Adrenal gland (tissue), 12 donors: Measurements from ENCODE around the gene FAM184B. TPM values are rescaled to one million over a fixed set of nuclear protein-coding genes. Genes with fewer than 3 reads are reported as not detected.

Source experiments
- DNase-seq, 7 donors: peaks; one replicate each; pipeline ENCODE4 v3.0.0-alpha.2; 2019 to 2020
- H3K27ac ChIP-seq, 5 donors: fragments of 200-600 bp; sonication (generic) in 4 of 5; 1 replicate in 3 of 5; 2 replicates in 2 of 5; pipeline versions ENCODE4 v1.5.1 to v1.8.0; 2016 to 2020; ENCODE audit warnings: mild to moderate bottlenecking in 1 of 5
- H3K27me3 ChIP-seq: fragments of 200-600 bp; 2 replicates; pipeline ENCODE4 v1.8.0; 2021
- H3K36me3 ChIP-seq, 2 donors: fragments of 200-600 bp; replicated peaks in 1 of 2; 1 replicate in 1 of 2; 2 replicates in 1 of 2; pipeline versions ENCODE4 v1.5.1 to v1.8.0; 2018 to 2022
- H3K4me1 ChIP-seq, 2 donors: fragments of 200-600 bp; replicated peaks in 1 of 2; 1 replicate in 1 of 2; 2 replicates in 1 of 2; pipeline versions ENCODE4 v1.5.1 to v1.8.0; 2018 to 2021
- H3K4me3 ChIP-seq, 4 donors: fragments of 200-600 bp; sonication (generic) in 3 of 4; one replicate each; pipeline ENCODE4 v1.5.1; 2016 to 2018
- H3K9me3 ChIP-seq, 3 donors: fragments of 200-600 bp; sonication (generic) in 1 of 3; replicated peaks in 1 of 3; 1 replicate in 2 of 3; 2 replicates in 1 of 3; pipeline versions ENCODE4 v1.5.1 to v1.8.0; 2016 to 2021
- CTCF ChIP-seq, 6 experiments: fragments of 450-650 bp in 4 of 6; fragments of 200-600 bp in 2 of 6; sonication (generic) in 1 of 6; IDR thresholded peaks; 1 replicate in 5 of 6; 2 replicates in 1 of 6; pipeline versions ENCODE4 v1.5.1 to v1.8.0; 2016 to 2021; ENCODE audit warnings: antibody characterized with exemption in 6 of 6, mild to moderate bottlenecking in 2 of 6, moderate library complexity in 1 of 6
- POLR2A ChIP-seq, 2 donors: fragments of 450-650 bp; IDR thresholded peaks; one replicate each; pipeline ENCODE4 v1.6.1; 2017; ENCODE audit warnings: antibody characterized with exemption in 2 of 2, mild to moderate bottlenecking in 2 of 2, moderate library complexity in 1 of 2
- WGBS, 4 donors: extraction: QIAGEN DNeasy Blood & Tissue Kit in 2 of 4; methylation state at CpG; one replicate each; pipeline versions ENCODE4 v1.1.5 to v1.1.7; 2013 to 2017; 5-methylcytosine and 5-hydroxymethylcytosine counted together
- intact Hi-C, 2 donors: fragments of 100-400 bp; cut with DNase I; formaldehyde crosslinking; loops; one replicate each; pipeline versions ENCODE4 v1.14.1 to v1.15.0; 2022 to 2023
- polyA plus RNA-seq, 3 donors: library from polyadenylated mRNA; stranded (reverse); fragments of 200-250 nt in 2 of 3; fragments of 350-450 nt in 1 of 3; fragmentation: Illumina TruSeq in 1 of 3; extraction: RNeasy Lipid Tissue Mini Kit (QIAGEN cat#74804) in 1 of 3; gene quantifications; one replicate each; pipeline ENCODE4 v1.2.3, GENCODE V29; 2013 to 2014
- total RNA-seq, 9 donors: library from RNA; depleted of rRNA in 4 of 9; stranded (reverse); fragments of >200 nt in 4 of 9; fragments of 120-200 nt in 1 of 9; fragmentation: NEBNext Ultra II Directional in 1 of 9; extraction: Animal tissue kit (Norgen Biotek cat#: 25700) in 1 of 9; gene quantifications; one replicate each; pipeline versions ENCODE4 v1.1.0 to v1.2.4, GENCODE V29; 2013 to 2023
- donor health status: healthy with polysubstance abuse.
- donor health status: Bipolar disorder and iron deficiency.
- donor health status: DM: yes; HTN: yes; CAD: no.
- donor health status: DM: no; HTN: no; CAD: no.
- donor health status: DM: no; HTN: no; CAD: no.
- donor health status: DM: yes; HTN: yes; CAD: no.

Gene FAM184B
- total and polyA plus RNA-seq, 12 donors = under 0.01 to 0.17 (median 0.08) TPM; not detected in 5

GRCh38 chr4:17707671-17708070 lies 73.8 kb downstream of the FAM184B start:
- DNase-seq = no peak
- intact Hi-C loops = no loop called here
- H3K9me3 ChIP-seq = no peaks in the 10 kb centered on the region
- H3K4me1 ChIP-seq = no peaks in the 10 kb centered on the region
- H3K27ac ChIP-seq = no peak overlapping the region
- 56 to 77% (median 71%) methylated on average over 2 of the region's 2 CpGs for WGBS, 4 donors
- H3K4me3 ChIP-seq = no peak overlapping the region
- H3K27me3 ChIP-seq = no peaks in the 10 kb centered on the region
- H3K36me3 ChIP-seq = no peaks in the 10 kb centered on the region
- no peak for TF ChIP-seq CTCF (IDR thresholded peaks at IDR 0.05)

GRCh38 chr4:17705107-17705506 lies 76.3 kb downstream of the FAM184B start:
- H3K9me3 ChIP-seq = no peaks in the 10 kb centered on the region
- intact Hi-C loops = no loop called here
- H3K27me3 ChIP-seq = no peaks in the 10 kb centered on the region
- no peak overlapping the region for H3K27ac ChIP-seq
- no peak for DNase-seq
- H3K4me1 ChIP-seq = no peaks in the 10 kb centered on the region
- H3K4me3 ChIP-seq = no peak overlapping the region
- 26 to 51% (median 43%) methylated on average over 2 of the region's 2 CpGs for WGBS, 4 donors
- TF ChIP-seq CTCF (IDR thresholded peaks at IDR 0.05) (no peak), POLR2A (IDR thresholded peaks at IDR 0.05) (no peak)
- no peaks in the 10 kb centered on the region for H3K36me3 ChIP-seq

GRCh38 chr4:17704020-17704650 lies 77.3 kb downstream of the FAM184B start:
- 62 to 82% (median 77%) methylated on average over 6 of the region's 6 CpGs for WGBS, 4 donors
- Histone ChIP-seq H3K9me3 (no peaks in the 10 kb centered on the region), H3K4me3 (no peak overlapping the region), H3K36me3 (no peaks in the 10 kb centered on the region), H3K27ac (no peak overlapping the region), H3K4me1 (no peaks in the 10 kb centered on the region), H3K27me3 (no peaks in the 10 kb centered on the region)
- no peak for TF ChIP-seq POLR2A (IDR thresholded peaks at IDR 0.05)
- TF ChIP-seq CTCF (IDR thresholded peaks at IDR 0.05) = no peak
- intact Hi-C loops = no loop called here
- DNase-seq = peak in 1 of 7 donors; percentile 6

- 74 to 88% (median 76%) methylated on average over 5 of the region's 5 CpGs for WGBS, 4 donors
- no peaks in the 10 kb centered on the region for H3K36me3 ChIP-seq
- no peaks in the 10 kb centered on the region for H3K9me3 ChIP-seq
- H3K4me3 ChIP-seq = no peak overlapping the region
- intact Hi-C loops = no loop called here
- no peaks in the 10 kb centered on the region for H3K27me3 ChIP-seq
- DNase-seq = peak in 1 of 7 donors; percentile 54
- no peaks in the 10 kb centered on the region for H3K4me1 ChIP-seq
- no peak for TF ChIP-seq CTCF (IDR thresholded peaks at IDR 0.05)
- TF ChIP-seq POLR2A (IDR thresholded peaks at IDR 0.05) = no peak
- H3K27ac ChIP-seq = no peak overlapping the region
Measured at GRCh38 chr4:17702641-17703040, 78.8 kb downstream of the FAM184B start.
